IPS DF 4.7 (cell line): ENCODE data around the gene PGAP2.
"Not testable (repeated sequence)": the region's sequence is repeated elsewhere in the genome, so short reads cannot be mapped to it uniquely, and the experiment has no call there.

Source experiments
- DNase-seq: peaks from one replicate; pipeline ENCODE4 v3.0.0-alpha.2; 2013; ENCODE audit warnings: low spot score; ENCODE audit errors: extremely low read depth

PGAP2 gene

DNA sequence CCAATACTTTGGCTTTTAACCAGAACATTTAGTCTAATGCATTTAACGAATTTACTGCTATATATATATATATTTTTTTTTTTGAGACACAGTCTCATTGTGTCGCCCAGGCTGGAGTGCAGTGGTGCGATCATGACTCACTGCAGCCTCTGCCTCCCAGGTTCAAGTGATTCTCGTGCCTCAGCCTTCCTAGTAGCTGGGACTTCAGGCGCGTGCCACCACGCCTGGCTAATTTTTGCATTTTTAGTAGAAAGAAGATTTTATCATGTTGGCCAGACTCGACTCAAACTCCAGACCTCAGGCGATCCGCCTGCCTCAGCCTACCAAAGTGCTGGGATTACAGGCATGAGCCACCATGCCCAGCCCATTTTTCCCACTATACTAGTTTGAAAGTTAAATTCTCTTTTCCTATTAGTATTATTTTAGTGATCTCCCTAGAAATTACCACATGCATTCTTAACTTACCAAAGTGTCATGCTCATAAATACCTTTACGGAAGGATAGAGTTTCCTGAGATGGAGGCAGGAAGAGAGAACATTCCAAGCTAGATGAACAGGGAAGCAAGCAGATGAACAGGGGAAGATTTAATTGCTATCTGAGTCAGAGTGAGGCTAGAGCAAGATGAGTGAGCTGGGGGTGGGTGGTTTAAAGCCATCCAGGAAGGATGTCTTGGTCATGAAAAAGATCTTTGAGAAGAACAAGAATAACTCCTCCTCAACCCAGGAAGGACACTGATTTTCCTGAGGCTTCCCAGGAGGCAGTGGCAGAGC, 4.4 kb upstream of the PGAP2 start:
- no peak for DNase-seq

DNA sequence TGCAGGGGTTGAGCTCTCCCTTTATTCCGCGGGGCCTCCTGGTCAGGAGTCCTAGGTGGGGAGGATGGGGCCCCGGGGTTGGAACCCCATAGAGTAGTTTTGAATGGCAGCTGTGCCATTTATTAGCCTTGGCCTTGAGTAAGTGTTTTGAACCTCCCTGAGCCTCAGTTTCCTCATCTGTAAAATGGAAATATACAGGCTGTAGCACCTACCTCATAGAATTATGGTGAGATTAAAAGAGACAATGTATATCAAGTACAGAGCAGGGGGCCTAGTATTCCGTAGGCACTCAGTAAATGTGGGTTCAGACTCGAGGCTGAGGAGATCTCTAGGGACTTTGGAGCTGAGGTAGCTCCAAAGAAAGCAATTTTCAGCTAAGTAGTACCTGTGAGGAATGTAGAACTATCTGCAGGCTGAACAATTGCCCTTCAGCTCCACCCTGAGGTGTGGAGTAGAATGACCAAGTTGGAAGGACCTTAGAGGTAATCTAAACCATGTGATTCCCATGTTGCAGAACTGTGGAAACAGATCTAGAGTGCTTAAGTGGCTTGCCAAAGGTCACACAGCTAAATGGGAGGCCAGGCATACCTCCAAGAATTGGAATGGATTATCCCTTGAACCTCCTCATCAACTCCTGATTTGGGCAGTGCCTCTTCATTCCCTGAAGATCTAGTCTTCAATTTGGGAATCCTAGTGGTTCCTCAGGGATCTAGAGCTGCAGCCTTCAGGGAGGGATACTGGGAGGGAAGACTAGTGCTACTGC, 682 bp downstream of the PGAP2 start:
- DNase-seq, result no peak

DNA sequence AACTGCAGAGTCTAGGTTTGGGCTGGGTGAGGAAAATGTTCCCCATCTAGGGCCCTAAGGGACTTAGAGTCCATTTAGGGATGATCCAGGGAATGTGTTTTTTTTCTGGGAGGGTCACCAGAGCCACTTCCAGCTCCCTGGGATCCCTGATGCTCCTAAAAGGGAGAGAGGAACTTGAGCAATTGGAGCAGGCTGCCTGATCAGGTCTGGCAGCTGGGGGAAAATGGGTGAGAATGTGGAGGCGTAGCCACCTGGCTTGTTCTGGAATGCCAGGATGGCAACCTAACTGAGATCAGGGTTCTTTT, 1.2 kb downstream of the PGAP2 start:
- DNase-seq, result no peak

DNA sequence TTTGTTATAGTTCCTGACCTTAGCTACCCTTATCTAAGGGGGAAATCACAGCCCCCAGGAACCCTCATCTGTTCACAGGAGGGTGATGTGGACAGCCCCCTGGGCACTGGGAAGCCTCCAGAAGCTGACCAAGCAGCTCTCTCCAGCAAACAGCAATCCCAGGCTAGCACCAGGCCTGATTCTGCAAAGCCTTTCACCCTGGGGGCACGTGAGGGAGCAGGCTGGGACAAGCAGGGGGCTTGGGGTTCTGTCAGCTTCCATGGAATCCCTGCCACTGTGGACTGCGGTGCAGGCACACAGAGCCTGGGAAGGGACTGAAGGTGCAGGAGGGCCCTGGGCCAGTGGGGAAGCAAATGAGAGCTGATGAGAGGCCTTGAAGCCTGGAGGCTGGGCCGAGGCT, 2.1 kb downstream of the PGAP2 start:
- DNase-seq, result no peak

DNA sequence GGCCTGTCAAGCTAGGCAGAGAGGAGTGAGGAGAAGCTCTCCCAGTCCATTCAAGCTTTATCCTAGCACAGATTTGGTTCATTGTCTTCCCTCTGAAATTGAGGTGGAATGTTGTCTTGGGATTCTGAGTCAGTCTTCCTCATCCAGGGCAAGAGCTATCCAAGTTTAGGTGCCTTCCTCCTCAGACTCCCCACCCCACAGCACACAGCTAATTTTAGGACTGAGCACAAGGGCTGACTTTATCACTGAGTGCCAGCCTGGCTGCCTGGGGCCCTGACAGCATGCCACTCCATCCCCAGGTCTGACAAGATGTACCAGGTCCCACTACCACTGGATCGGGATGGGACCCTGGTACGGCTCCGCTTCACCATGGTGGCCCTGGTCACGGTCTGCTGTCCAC, 2.6 kb downstream of the PGAP2 start:
- no peak for DNase-seq

DNA sequence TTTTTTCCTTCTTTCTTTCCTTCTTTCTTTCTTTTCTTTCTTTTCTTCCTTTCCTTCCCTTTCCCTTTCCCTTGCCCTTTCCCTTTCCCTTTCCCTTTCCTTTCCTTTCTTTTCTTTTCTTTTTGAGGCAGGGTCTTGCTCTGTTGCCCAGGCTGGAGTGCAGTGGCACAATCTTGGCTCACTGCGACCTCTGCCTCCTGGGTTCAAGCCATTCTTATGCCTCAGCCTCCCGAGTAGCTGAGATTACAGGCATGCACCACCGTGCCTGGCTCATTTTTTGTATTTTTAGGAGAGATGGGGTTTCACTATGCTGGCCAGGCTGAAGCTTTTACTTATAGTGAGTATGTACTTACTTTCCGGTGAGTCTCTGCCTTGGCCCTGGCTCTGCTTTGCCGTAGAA, 6.5 kb downstream of the PGAP2 start:
- DNase-seq, result not testable (repeated sequence)

DNA sequence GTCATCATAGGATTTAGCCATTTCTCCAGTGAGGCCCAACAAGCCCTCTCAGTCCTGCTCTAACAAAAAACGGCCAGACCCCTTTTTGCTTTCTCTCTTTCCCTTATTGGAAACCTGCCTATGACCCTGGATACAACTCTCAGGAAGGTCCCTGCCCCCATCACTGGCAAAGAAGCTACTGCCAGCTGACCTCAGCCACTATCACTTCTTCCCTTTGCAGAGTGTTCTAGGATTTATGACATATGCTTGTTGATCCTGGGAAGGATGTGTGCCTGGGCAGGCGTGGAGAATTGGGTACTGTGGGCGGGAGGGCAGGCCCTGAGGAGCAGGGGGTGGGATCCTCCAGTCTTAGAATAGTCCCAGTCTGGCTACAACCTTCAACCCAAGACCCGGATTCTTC, 7.5 kb downstream of the PGAP2 start:
- no peak for DNase-seq

DNA sequence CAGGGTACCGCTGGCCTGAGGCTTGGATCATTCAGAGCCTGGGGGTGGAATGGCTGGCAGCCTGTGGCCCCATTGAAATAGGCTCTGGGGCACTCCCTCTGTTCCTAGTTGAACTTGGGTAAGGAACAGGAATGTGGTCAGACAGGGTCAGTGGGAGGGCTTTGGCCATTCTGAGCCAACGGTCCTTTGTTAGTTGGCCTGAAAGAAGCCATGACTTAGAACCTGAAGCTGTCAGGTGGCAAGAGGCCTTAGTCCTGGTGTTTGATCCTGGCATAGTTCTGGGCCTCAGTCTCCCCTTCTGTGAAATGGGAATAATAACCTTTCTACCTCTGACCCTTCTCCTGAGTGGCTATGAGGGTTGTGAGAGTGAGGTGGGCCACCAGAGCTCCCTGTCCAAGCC, 8.3 kb downstream of the PGAP2 start:
- no peak for DNase-seq

DNA sequence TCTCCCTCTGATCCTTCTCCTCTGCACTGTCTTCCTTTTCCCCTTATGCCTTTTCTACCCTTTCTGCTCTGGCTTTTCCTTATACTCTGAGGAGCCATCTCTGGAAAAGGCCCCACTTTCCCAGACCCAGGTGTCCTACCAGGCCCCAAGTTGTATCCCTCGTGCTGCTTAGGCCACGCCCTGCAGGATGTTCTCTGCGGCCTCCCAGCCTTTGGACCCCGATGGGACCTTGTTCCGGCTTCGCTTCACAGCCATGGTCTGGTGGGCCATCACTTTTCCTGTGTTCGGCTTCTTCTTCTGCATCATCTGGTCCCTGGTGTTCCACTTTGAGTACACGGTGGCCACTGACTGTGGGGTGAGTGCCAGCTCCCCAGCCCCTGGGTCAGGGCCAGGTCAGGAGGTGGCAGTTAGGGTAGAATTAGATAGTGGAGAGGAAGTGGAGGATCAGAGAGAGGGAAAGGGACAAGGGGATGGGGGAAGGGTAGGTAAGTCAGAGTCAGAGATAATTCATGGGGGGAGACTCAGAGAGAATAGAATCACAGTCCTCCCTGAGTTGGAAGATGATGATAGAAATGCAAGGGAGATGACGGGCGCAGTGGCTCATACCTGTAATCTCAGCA, 8.9 kb downstream of the PGAP2 start:
- DNase-seq, result no peak

DNA sequence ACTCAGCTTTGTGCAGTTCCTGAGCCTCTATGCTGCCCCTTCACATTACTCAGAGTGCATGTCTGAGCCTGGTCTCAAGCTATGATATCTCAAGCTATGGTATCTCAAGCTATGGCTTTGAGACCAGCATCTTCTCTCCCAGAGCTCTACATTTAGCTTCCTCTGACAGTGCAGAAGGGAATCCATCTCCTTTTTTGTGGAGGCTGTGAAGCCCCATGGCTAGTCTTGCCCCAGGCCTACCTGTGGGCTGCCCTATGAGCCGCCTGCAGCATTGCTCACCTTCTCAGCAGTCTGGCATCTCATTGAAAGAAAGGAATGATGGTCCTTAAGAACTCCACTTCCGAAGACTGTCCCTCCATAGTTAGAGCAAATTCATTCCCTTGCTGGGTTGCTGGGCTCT, 12.6 kb downstream of the PGAP2 start:
- DNase-seq, result no peak

DNA sequence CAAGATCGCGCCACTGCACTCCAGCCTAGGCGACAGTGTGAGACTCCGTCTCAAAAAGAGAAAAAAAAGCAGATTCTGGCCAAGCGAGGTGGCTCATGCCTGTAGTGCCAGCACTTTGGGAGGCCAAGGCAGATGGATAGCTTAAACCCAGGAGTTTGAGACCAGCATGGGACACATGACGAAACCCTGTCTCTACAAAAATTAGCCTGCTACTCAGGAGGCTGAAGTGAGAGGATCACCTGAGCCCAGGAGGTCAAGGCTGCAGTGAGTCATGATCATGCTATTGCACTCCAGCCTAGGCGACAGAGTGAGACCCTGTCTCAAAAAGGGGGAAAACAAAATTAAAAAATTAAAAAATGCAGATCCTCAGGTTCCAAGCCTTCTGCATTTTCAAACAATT, 14.0 kb downstream of the PGAP2 start:
- DNase-seq, result no peak

DNA sequence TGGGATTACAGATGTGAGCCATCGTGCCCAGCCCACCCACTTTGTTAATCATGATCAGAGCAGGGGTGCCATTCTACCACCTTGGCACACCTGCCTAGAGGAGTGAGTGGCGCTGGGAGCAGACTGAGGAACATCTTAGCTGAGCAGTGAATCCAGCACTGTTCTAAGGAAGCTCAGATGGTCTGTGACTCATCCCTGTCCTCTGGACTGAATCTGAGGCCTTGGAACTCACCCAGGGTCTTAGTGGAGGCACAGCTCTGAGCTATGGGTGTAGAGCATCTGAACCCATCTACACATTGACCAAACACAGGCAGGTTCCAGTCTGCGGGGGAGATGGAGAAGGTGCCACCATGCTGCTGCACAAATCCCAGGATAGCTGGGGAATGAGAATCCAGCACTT, 14.9 kb downstream of the PGAP2 start:
- no peak for DNase-seq

DNA sequence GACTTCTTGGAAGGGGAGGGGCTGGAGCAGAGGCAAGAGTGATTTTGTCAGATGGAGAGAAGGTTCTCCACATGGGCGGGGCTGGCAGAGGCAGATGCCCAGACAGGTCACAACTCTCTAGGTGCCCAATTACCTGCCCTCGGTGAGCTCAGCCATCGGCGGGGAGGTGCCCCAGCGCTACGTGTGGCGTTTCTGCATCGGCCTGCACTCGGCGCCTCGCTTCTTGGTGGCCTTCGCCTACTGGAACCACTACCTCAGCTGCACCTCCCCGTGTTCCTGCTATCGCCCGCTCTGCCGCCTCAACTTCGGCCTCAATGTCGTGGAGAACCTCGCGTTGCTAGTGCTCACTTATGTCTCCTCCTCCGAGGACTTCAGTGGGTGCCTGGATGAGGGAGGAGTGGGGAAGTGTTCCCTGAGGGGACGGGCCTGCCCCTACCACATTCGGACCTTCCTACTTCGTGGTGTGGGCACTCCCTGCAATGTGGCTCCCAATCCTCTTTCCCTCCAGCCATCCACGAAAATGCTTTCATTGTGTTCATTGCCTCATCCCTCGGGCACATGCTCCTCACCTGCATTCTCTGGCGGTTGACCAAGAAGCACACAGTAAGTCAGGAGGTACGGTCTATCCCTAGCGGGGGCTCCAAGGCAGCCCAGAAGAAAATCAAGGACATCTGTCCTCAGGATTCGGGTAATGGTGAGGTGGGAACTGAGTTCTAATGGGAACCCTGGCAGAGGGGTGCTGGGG, 15.6 kb downstream of the PGAP2 start:
- DNase-seq, result no peak

DNA sequence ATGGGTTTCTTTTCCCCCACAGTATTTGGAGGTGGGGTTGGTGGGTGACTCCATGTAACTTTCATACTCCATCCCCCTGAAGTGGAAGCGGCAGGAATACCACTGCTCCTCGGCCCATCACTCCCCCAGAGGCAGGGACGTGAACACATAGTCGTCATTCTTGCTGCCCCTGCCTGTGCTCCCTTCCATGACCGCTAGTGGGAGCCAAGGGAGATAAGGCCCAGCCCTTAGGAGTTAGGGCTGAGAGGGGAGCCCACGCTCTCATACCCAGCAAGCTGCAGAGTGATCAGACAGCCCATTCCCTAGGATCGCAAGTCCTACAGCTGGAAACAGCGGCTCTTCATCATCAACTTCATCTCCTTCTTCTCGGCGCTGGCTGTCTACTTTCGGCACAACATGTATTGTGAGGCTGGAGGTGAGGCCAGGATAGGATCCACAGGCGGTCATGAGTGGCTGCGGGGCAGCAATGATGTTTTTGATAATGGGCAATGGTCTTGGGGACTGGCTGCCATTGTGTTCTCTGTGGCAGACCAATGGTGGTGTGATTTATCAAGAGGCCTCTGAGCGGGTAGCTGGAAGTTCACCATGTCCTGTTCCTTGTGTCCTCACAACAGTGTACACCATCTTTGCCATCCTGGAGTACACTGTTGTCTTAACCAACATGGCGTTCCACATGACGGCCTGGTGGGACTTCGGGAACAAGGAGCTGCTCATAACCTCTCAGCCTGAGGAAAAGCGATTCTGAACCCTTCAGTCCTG, 16.5 kb downstream of the PGAP2 start:
- DNase-seq, result no peak

DNA sequence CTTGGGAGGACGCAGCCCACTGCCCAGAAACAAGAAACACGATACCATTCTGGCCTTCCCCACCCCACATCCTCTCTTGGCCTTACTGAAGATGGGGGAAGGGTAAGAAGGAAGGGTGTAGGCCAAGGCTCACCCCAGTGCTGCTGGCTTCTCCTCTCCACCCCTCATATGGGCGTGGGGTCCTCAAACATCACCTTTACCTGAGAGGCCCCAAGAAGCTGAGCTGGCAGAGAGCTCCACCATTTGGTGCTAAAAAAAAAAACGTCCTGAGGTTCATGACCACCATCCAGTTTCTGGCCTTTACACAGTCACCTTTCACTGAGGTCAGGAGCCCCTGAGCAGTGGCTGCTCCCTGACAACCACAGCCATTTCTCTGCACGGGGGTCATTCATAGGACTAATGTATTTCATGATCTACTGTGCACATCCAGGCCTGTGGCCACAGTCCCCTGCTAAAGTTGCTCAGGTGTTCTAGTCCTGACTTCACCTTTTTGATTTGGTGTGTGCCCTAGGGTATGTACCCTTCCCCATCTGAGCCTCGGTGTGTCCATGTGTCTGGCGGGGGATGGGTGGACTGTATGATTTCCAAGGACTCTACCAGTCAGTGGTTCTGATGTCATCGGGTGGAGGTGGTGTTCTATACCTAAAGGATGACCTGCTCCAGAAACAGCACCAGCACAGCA, 17.3 kb downstream of the PGAP2 start:
- no peak for DNase-seq

DNA sequence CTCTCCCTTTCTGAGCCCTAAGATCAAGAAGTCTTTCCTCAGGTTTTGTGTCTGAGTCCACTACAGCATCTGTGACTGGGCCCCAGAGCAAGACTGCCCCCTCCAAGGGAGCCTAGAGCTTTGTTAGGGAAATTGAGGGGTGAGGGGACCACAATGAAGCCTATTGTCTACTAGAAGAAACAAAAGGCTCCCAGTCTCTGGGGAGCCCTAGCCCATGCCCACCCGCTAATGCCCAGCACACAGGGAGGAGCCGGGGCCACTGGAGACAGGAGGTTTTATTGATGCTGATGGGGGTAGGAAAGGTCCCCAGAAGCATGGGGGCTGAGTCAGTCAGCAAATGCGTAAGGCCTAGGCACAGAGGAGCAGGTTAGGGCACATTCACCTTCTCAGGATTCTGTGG, 18.4 kb downstream of the PGAP2 start:
- DNase-seq, result no peak

DNA sequence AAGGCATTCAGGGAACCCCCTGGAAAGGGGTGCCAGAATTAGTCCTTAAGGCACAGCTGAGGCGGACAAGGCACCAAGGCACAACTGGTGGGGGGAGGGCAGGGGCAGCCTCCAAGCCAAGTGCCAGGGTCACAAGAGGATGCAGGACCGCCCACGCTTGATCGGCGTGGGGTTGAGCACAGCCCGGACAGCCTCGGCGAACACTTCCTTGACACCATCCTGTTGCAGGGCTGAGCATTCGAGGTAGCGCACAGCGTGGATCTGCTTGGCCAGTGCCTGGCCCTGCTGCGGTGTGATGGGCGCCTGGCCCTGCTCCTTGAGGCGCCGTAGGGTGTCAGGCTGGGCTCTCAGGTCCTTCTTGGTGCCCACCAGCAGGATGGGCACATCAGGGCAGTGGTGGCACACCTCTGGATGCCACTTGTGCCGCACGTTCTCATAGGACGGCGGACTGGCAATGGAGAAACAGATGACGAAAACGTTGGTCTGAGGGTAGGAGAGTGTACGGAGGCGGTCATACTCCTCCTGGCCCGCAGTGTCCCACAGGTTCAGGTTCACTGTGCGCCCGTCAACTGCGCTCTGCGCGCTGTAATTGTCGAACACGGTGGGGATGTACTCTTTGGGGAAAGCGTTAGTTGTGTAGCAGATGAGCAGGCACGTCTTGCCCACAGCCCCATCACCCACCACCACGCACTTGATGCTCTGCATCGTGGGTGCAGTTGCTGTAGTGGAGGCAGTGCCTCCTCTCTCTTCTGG, 19.2 kb downstream of the PGAP2 start:
- no peak for DNase-seq

DNA sequence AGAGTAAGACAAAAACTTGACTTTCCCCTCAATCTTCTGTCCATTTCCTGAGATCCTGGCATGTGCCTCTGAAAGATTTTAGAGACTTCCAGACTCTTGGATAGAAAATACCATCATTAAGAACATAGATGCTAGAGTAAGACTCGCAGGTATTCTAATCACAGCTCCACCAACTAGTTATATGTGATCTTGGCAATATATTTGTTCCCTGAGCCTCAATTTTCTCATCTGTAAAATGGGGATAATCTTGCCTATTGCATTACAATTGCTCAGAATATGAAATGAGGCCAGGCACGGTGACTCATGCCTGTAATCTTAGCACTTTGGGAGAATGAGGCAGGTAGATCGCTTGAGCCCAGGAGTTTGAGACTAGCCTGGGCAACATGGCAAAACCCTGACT, 21.7 kb downstream of the PGAP2 start:
- no peak for DNase-seq

DNA sequence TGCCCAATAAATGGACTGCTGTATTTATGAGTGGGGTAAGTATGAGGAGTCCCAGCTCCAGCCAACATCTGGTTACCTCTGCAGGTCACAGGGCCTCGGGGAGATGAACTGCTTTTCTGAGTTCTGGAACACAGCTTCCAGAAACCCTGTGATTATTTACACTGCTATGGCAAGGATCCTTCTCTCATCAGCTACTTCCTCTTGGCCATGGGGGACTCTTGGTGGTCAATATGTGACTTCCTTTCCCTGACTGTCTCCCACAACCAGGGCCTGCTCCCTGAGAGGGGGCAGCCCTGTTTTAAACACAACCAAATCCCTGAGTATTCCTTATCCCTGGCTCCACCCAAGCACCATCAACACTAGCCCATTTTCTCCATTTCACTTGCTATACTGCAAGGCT, 22.4 kb downstream of the PGAP2 start:
- DNase-seq, result no peak
